HEK293 (cell line): Measurements from ENCODE around the gene PTS.
A peak's percentile ranks its signal among the peaks of the same experiment; 100 is the strongest.

Source experiments
- ATF2 ChIP-seq: fragments of 450-650 bp; formaldehyde crosslinking; IDR thresholded peaks from 2 replicates; pipeline ENCODE4 v1.5.1; 2016; ENCODE audit warnings: missing biosample characterization, missing genetic modification characterization, low read depth
- GLIS2 ChIP-seq: fragments of 450-650 bp; formaldehyde crosslinking; IDR thresholded peaks from 2 replicates; pipeline ENCODE4 v1.5.1; 2016; ENCODE audit warnings: missing biosample characterization, missing genetic modification characterization
- HOXC10 ChIP-seq: sonication (generic); formaldehyde crosslinking; IDR thresholded peaks from 2 replicates; pipeline ENCODE4 v1.8.1; 2023; ENCODE audit warnings: mild to moderate bottlenecking, missing genetic modification reagents
- KLF8 ChIP-seq: fragments of 450-650 bp; formaldehyde crosslinking; IDR thresholded peaks from 2 replicates; pipeline ENCODE4 v1.5.1; 2016; ENCODE audit warnings: missing biosample characterization, missing genetic modification characterization
- OSR2 ChIP-seq: fragments of 450-650 bp; formaldehyde crosslinking; IDR thresholded peaks from 2 replicates; pipeline ENCODE4 v1.5.1; 2016; ENCODE audit warnings: missing biosample characterization, missing genetic modification characterization
- REST ChIP-seq: fragments of 450-650 bp; formaldehyde crosslinking; IDR thresholded peaks from 2 replicates; pipeline ENCODE4 v1.5.1; 2016; ENCODE audit warnings: missing biosample characterization, missing genetic modification characterization
- SP7 ChIP-seq: fragments of 450-650 bp; formaldehyde crosslinking; IDR thresholded peaks from 2 replicates; pipeline ENCODE4 v1.5.1; 2016; ENCODE audit warnings: missing biosample characterization, missing genetic modification characterization
- WT1 ChIP-seq: fragments of 450-650 bp; formaldehyde crosslinking; IDR thresholded peaks from 2 replicates; pipeline ENCODE4 v1.5.1; 2016; ENCODE audit warnings: missing biosample characterization, missing genetic modification characterization
- ZBTB17 ChIP-seq: fragments of 450-650 bp; formaldehyde crosslinking; IDR thresholded peaks from 2 replicates; pipeline ENCODE4 v1.5.1; 2016; ENCODE audit warnings: missing biosample characterization, missing genetic modification characterization
- ZBTB44 ChIP-seq: fragments of 450-650 bp; IDR thresholded peaks from 2 replicates; pipeline ENCODE4 v1.5.1; 2018; ENCODE audit warnings: missing biosample characterization, mild to moderate bottlenecking, missing genetic modification characterization
- ZBTB48 ChIP-seq: fragments of 450-650 bp; formaldehyde crosslinking; IDR thresholded peaks from 2 replicates; pipeline ENCODE4 v1.5.1; 2016; ENCODE audit warnings: missing biosample characterization, missing genetic modification characterization
- ZBTB6 ChIP-seq: fragments of 450-650 bp; formaldehyde crosslinking; IDR thresholded peaks from 2 replicates; pipeline ENCODE4 v1.5.1; 2017; ENCODE audit warnings: missing biosample characterization, missing genetic modification characterization
- ZNF10 ChIP-seq: fragments of 450-650 bp; formaldehyde crosslinking; IDR thresholded peaks from 2 replicates; pipeline ENCODE4 v1.5.1; 2017; ENCODE audit warnings: missing biosample characterization, missing genetic modification characterization
- ZNF112 ChIP-seq: fragments of 450-650 bp; formaldehyde crosslinking; IDR thresholded peaks from 2 replicates; pipeline ENCODE4 v1.5.0; 2017; ENCODE audit warnings: missing biosample characterization, missing genetic modification characterization
- ZNF138 ChIP-seq: fragments of 450-650 bp; formaldehyde crosslinking; IDR thresholded peaks from 2 replicates; pipeline ENCODE4 v1.5.1; 2016; ENCODE audit warnings: missing biosample characterization, missing genetic modification characterization, borderline replicate concordance
- ZNF174 ChIP-seq: fragments of 450-650 bp; formaldehyde crosslinking; IDR thresholded peaks from 2 replicates; pipeline ENCODE4 v1.5.0; 2017; ENCODE audit warnings: missing biosample characterization, mild to moderate bottlenecking, missing genetic modification characterization
- ZNF26 ChIP-seq: fragments of 450-650 bp; formaldehyde crosslinking; IDR thresholded peaks from 2 replicates; pipeline ENCODE4 v1.5.1; 2016; ENCODE audit warnings: missing biosample characterization, missing genetic modification characterization
- ZNF280C ChIP-seq: fragments of 450-650 bp; formaldehyde crosslinking; IDR thresholded peaks from 2 replicates; pipeline ENCODE4 v1.5.1; 2016; ENCODE audit warnings: missing biosample characterization, missing genetic modification characterization
- ZNF341 ChIP-seq: fragments of 450-650 bp; formaldehyde crosslinking; IDR thresholded peaks from 2 replicates; pipeline ENCODE4; 2016; ENCODE audit warnings: low read depth, missing biosample characterization, missing genetic modification characterization
- ZNF426 ChIP-seq: fragments of 450-650 bp; formaldehyde crosslinking; IDR thresholded peaks from 2 replicates; pipeline ENCODE4 v1.5.1; 2017; ENCODE audit warnings: missing biosample characterization, missing genetic modification characterization, mild to moderate bottlenecking, inconsistent platforms, moderate library complexity
- ZNF580 ChIP-seq: fragments of 450-650 bp; formaldehyde crosslinking; IDR thresholded peaks from 2 replicates; pipeline ENCODE4 v1.5.1; 2016; ENCODE audit warnings: missing biosample characterization, missing genetic modification characterization
- ZNF639 ChIP-seq: fragments of 450-650 bp; formaldehyde crosslinking; IDR thresholded peaks from 2 replicates; pipeline ENCODE4 v1.5.1; 2016; ENCODE audit warnings: missing biosample characterization, missing genetic modification characterization
- ZNF707 ChIP-seq: fragments of 450-650 bp; formaldehyde crosslinking; IDR thresholded peaks from 2 replicates; pipeline ENCODE4 v1.5.1; 2016; ENCODE audit warnings: missing biosample characterization, missing genetic modification characterization
- ZNF785 ChIP-seq: fragments of 450-650 bp; formaldehyde crosslinking; IDR thresholded peaks from 2 replicates; pipeline ENCODE4 v1.5.1; 2016; ENCODE audit warnings: missing biosample characterization, missing genetic modification characterization
- ZNF837 ChIP-seq: fragments of 450-650 bp; formaldehyde crosslinking; IDR thresholded peaks from 2 replicates; pipeline ENCODE4 v1.5.1; 2016; ENCODE audit warnings: missing biosample characterization, missing genetic modification characterization

The PTS gene

GRCh38 chr11:112226062-112226830 lies at the start of gene PTS (continued):
- TF ChIP-seq ZNF10 (no peak), ZNF707 (no peak), ZBTB44 (tag by site-specific recombination) (no peak), ZBTB6 (tag by site-specific recombination) (0 out of 2 replicates have a peak, but pooled peaks have one; percentile 51), ZNF341 (tag by site-specific recombination) (peak; percentile 98), ZNF426 (tag by site-specific recombination) (no peak), REST (tag by site-specific recombination) (peak; percentile 61; the same call in 1 of the 2 replicates), HOXC10 (CRISPR knock-in tag) (no peak), ZNF138 (tag by site-specific recombination) (no peak), ZBTB48 (tag by site-specific recombination) (peak; percentile 79), ZNF26 (tag by site-specific recombination) (no peak), OSR2 (no peak), ZNF785 (tag by site-specific recombination) (no peak), ZNF639 (no peak), ZNF174 (no peak), ZNF280C (tag by site-specific recombination) (no peak), ZNF580 (tag by site-specific recombination) (no peak), KLF8 (peak; percentile 64; the same call in 1 of the 2 replicates), WT1 (no peak), SP7 (tag by site-specific recombination) (peak; percentile 36; the same call in 1 of the 2 replicates), ZBTB17 (tag by site-specific recombination) (peak; percentile 78), GLIS2 (tag by site-specific recombination) (peak; percentile 81), ATF2 (no peak), ZNF837 (tag by site-specific recombination) (no peak), ZNF112 (tag by site-specific recombination) (no peak)
